ENCODE measurements around the gene NPHS1. TPM values are rescaled to one million over a fixed set of nuclear protein-coding genes. Genes with fewer than 3 reads are reported as not detected.

NPHS1 gene
- total and polyA plus RNA-seq, 3 donors from 2014 or later = 1.8 to 3.8 (median 2.7) TPM

DNA sequence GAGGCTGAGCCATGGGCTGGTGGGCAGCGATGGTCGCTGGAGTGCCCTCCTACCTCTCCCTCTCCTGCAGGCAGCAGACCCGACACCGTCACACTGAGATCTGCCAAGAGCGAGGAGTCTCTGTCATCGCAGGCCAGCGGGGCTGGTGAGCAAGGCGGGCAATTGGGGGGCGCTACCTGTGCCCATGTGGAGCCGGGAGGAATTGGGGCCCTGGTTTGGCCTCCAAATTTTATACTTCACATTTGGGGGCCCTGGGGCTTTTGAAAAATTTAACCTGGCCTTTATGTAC lies 67.0 kb downstream of the NPHS1 start:
- Histone ChIP-seq H3K4me1 (no peaks in the 10 kb centered on the region), H3K27ac (no peak overlapping the region), H3K27me3 (no peaks in the 10 kb centered on the region), H3K36me3 (ENCODE audit: low read depth, missing control alignments) (no peaks in the 10 kb centered on the region), H3K9me3 (no peaks in the 10 kb centered on the region), H3K4me3 (no peak overlapping the region)
- no peak for TF ChIP-seq POLR2A (IDR thresholded peaks at IDR 0.05)
- TF ChIP-seq, protein P1, sequence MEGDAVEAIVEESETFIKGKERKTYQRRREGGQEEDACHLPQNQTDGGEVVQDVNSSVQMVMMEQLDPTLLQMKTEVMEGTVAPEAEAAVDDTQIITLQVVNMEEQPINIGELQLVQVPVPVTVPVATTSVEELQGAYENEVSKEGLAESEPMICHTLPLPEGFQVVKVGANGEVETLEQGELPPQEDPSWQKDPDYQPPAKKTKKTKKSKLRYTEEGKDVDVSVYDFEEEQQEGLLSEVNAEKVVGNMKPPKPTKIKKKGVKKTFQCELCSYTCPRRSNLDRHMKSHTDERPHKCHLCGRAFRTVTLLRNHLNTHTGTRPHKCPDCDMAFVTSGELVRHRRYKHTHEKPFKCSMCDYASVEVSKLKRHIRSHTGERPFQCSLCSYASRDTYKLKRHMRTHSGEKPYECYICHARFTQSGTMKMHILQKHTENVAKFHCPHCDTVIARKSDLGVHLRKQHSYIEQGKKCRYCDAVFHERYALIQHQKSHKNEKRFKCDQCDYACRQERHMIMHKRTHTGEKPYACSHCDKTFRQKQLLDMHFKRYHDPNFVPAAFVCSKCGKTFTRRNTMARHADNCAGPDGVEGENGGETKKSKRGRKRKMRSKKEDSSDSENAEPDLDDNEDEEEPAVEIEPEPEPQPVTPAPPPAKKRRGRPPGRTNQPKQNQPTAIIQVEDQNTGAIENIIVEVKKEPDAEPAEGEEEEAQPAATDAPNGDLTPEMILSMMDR (IDR thresholded peaks at IDR 0.05) = no peak
- 87 to 88% methylated on average over 10 of the region's 10 CpGs for WGBS, 2 donors
- intact Hi-C loops (cut with DNase I; ENCODE audit: low total_unique reads) = no loop called here
- DNase-seq = no peak

DNA sequence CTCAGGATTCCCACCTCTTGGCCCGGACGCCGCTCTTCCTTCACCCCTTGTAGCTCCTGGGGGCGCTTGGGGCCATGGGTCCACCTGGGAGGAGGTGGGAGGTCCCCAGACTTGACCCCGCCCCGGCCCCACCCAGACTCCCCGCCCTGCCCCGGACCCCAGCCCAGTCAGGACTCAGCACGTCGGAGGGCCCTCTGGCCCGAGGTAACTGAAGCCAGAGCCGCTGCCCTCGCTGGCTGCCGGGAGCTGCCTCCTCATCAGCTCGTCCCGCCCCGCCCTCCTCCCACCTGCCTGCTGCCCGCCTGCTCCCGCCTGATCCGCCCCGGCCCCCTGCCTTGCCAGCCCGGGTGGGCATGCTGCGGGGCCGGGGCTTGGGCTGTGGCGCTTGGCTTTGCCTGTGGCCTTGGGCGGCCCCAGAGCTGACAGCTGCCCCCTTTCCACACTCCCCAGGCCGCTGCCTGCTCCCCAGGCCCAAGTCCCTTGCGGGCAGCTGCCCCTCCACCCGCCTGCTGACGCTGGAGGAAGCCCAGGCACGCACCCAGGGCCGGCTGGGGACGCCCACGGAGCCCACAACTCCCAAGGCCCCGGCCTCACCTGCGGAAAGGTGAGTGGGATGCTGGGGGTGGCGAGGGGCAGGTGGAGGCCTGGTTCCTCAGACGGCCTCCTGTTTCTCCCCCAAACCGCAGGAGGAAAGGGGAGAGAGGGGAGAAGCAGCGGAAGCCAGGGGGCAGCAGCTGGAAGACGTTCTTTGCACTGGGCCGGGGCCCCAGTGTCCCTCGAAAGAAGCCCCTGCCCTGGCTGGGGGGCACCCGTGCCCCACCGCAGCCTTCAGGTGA lies 67.6 kb downstream of the NPHS1 start:
- DNase-seq = no peak
- Histone ChIP-seq H3K36me3 (ENCODE audit: low read depth, missing control alignments) (no peaks in the 10 kb centered on the region), H3K9me3 (no peaks in the 10 kb centered on the region), H3K27me3 (no peaks in the 10 kb centered on the region), H3K4me3 (no peak overlapping the region), H3K4me1 (no peaks in the 10 kb centered on the region), H3K27ac (no peak overlapping the region)
- 83 to 91% methylated on average over 16 to 38 of the region's 45 CpGs for WGBS, 2 donors
- intact Hi-C loops (cut with DNase I; ENCODE audit: low total_unique reads) = no loop called here
- no peak for TF ChIP-seq POLR2A (IDR thresholded peaks at IDR 0.05)
- TF ChIP-seq, protein P1 (IDR thresholded peaks at IDR 0.05) = no peak

DNA sequence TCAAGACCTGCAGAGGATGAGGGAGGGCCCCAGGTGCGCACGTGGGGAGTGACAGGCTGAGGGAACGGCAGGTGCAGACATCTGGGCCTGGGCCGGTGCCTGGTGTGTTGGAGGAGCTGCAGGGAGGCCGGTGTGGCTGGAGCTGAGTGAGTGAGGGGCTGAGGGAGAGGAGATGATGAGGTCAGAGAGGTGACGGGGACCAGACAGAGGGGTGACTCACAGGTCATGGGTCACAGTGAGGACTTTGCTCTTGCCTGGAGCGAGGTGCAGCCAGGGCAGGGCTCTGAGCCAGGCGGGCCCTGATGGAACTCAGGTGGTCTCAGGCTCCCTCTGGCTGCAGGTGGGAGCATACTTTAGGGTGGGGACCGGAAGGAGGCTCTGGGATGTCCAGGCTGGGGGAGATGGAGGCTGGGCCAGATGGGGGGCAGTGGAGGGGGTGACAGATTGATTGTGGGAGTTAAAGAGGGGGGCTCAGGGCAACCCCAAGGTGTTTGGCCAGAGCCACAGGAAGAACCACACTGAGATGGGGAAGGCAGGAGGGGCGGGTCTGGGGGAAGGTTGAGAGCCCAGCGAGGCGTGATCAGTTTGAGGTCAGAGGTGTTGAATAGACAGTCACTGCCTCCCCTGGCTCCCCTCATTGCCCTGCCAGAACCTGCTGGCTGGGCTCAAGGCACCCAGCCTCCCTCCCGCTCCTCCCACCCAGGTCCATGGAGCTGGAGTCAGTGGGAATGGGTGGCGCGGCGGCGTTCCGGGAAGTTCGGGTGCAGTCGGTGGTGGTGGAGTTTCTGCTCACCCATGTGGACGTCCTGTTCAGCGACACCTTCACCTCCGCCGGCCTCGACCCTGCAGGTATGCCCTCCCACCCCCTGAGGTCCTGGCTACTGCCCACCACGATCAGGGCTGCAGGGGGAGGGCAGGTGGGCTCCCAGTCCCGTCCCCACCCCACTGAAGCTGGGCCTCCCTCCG lies 68.6 kb downstream of the NPHS1 start:
- H3K36me3 ChIP-seq (ENCODE audit: low read depth, missing control alignments) = no peaks in the 10 kb centered on the region
- TF ChIP-seq, protein P1 (IDR thresholded peaks at IDR 0.05) = no peak
- no peak for TF ChIP-seq POLR2A (IDR thresholded peaks at IDR 0.05)
- H3K27ac ChIP-seq = no peak overlapping the region

DNA sequence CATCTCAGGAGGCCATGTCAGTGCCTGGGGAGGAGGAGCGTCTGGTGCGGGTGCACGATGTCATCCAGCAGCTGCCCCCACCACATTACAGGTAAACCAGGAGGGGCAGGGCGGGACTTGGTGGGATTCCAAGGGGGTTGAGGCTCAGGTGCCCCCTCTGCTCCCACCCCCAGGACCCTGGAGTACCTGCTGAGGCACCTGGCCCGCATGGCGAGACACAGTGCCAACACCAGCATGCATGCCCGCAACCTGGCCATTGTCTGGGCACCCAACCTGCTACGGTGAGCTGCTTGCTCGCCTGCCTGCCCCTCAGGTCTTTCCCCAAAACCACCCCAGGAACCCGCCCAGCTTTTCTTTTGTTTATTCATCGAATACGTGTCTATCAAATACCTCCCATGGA lies 69.7 kb downstream of the NPHS1 start:
- intact Hi-C loops (cut with DNase I; ENCODE audit: low total_unique reads) = no loop called here
- Histone ChIP-seq H3K4me1 (no peaks in the 10 kb centered on the region), H3K27ac (no peak overlapping the region), H3K4me3 (no peak overlapping the region), H3K27me3 (no peaks in the 10 kb centered on the region), H3K36me3 (ENCODE audit: low read depth, missing control alignments) (no peaks in the 10 kb centered on the region), H3K9me3 (no peaks in the 10 kb centered on the region)
- DNase-seq = no peak
- WGBS, 2 donors = 95 to 97% methylated on average over 10 of the region's 12 CpGs
- TF ChIP-seq, protein P1 (IDR thresholded peaks at IDR 0.05) = no peak
- no peak for TF ChIP-seq POLR2A (IDR thresholded peaks at IDR 0.05)

More for the DNA sequence above, 68.6 kb downstream of the NPHS1 start:
- Histone ChIP-seq H3K27me3 (no peaks in the 10 kb centered on the region), H3K4me1 (no peaks in the 10 kb centered on the region), H3K4me3 (no peak overlapping the region), H3K9me3 (no peaks in the 10 kb centered on the region)
- intact Hi-C loops (cut with DNase I; ENCODE audit: low total_unique reads) = no loop called here
- no peak for DNase-seq
- WGBS, 2 donors = 89% methylated on average over 27 to 28 of the region's 28 CpGs

All from testis (tissue), 3 donors.